Astrocyte (in vitro differentiated cells and primary cell): ENCODE data around the gene FAHD1. TPM values are rescaled to one million over a fixed set of nuclear protein-coding genes. Genes with fewer than 3 reads are reported as not detected.

Source experiments
- DNase-seq: peaks from one replicate; pipeline ENCODE4 v3.0.0-alpha.2; 2010; ENCODE audit warnings: low read depth
- FAIRE-seq: peaks from 2 replicates; lab custom pipeline; 2011; peaks lifted over from hg19 to GRCh38; lab: Jason Lieb, UNC
- H2AFZ ChIP-seq: 2 replicates; pipeline ENCODE4 v1.6.0; 2012; ENCODE audit warnings: low read depth, low read length, inconsistent platforms
- H3K27ac ChIP-seq: 2 replicates; pipeline ENCODE4 v1.5.1; 2011; ENCODE audit warnings: low read depth, low read length, inconsistent platforms
- H3K27me3 ChIP-seq: 2 replicates; pipeline ENCODE4 v1.6.0; 2011; ENCODE audit warnings: low read length, inconsistent platforms; ENCODE audit not compliant: insufficient read depth
- H3K36me3 ChIP-seq: 2 replicates; pipeline ENCODE4 v1.5.1; 2011; ENCODE audit warnings: low read length, inconsistent platforms; ENCODE audit not compliant: insufficient read depth
- H3K4me1 ChIP-seq: 2 replicates; pipeline ENCODE4 v1.5.1; 2011; ENCODE audit warnings: low read length, inconsistent platforms; ENCODE audit not compliant: insufficient read depth
- H3K4me2 ChIP-seq: 2 replicates; pipeline ENCODE4 v1.6.0; 2012; ENCODE audit warnings: low read length, inconsistent platforms
- H3K4me3 ChIP-seq: 2 replicates; pipeline ENCODE4 v1.5.1; 2011; ENCODE audit warnings: low read depth, mild to moderate bottlenecking, low read length, inconsistent platforms; ENCODE audit not compliant: insufficient read depth
- H3K79me2 ChIP-seq: 2 replicates; pipeline ENCODE4 v1.6.0; 2012; ENCODE audit warnings: mild to moderate bottlenecking, low read length, inconsistent platforms; ENCODE audit not compliant: insufficient read depth
- H3K9ac ChIP-seq: 2 replicates; pipeline ENCODE4 v1.6.0; 2012; ENCODE audit warnings: mild to moderate bottlenecking, low read length, inconsistent platforms
- H3K9me3 ChIP-seq: 2 replicates; pipeline ENCODE4 v1.5.1; 2012; ENCODE audit warnings: low read depth, mild to moderate bottlenecking, low read length, inconsistent platforms; ENCODE audit not compliant: insufficient read depth
- H4K20me1 ChIP-seq: 2 replicates; pipeline ENCODE4 v1.6.0; 2012; ENCODE audit warnings: low read length, inconsistent platforms; ENCODE audit not compliant: insufficient read depth
- H3K27ac Mint-ChIP-seq: one replicate; pipeline ENCODE4 v1.8.0; 2021; ENCODE audit warnings: mild to moderate bottlenecking, mixed read lengths; ENCODE audit not compliant: unreplicated experiment
- H3K27me3 Mint-ChIP-seq: one replicate; pipeline ENCODE4 v1.8.0; 2021; ENCODE audit warnings: low read depth, mixed read lengths; ENCODE audit not compliant: unreplicated experiment
- H3K36me3 Mint-ChIP-seq: one replicate; pipeline ENCODE4 v1.8.0; 2021; ENCODE audit warnings: low read depth, mixed read lengths; ENCODE audit not compliant: unreplicated experiment
- H3K4me1 Mint-ChIP-seq: one replicate; pipeline ENCODE4 v1.8.0; 2021; ENCODE audit warnings: low read depth, mixed read lengths; ENCODE audit not compliant: unreplicated experiment
- H3K4me3 Mint-ChIP-seq: one replicate; pipeline ENCODE4 v1.8.0; 2021; ENCODE audit warnings: mild to moderate bottlenecking, moderate library complexity, mixed read lengths; ENCODE audit not compliant: unreplicated experiment
- H3K9me3 Mint-ChIP-seq: one replicate; pipeline ENCODE4 v1.8.0; 2021; ENCODE audit warnings: mild to moderate bottlenecking, mixed read lengths; ENCODE audit not compliant: unreplicated experiment
- EZH2 ChIP-seq: IDR thresholded peaks from 2 replicates; pipeline ENCODE4 v1.6.1; 2012; ENCODE audit warnings: mild to moderate bottlenecking, low read length, inconsistent platforms; ENCODE audit not compliant: insufficient read depth
- total RNA-seq: library from RNA; stranded (reverse); gene quantifications from 2 replicates; pipeline ENCODE4 v1.2.1, GENCODE V29; 2021
- TF ChIP-seq, protein P1 (sequence below): IDR thresholded peaks from 2 replicates; pipeline ENCODE4 v1.5.1; 2011; ENCODE audit warnings: low read depth, mild to moderate bottlenecking, inconsistent platforms, low read length, moderate library complexity; ENCODE audit not compliant: insufficient read depth

FAHD1 gene
- total RNA-seq, 1 donor from 2014 or later, result 25.8 TPM

GRCh38 chr16:1817276-1817589 is 9.8 kb upstream of the FAHD1 start:
- Histone ChIP-seq H3K27ac (no peak overlapping the region), H3K9ac (no peak overlapping the region), H3K4me1 (peaks cover 3% of the 10 kb centered on the region), H3K27me3 (no peaks in the 10 kb centered on the region), H4K20me1 (peaks cover 3% of the 10 kb centered on the region), H3K36me3 (no peaks in the 10 kb centered on the region), H3K4me3 (no peak overlapping the region), H3K9me3 (no peaks in the 10 kb centered on the region), H3K79me2 (no peaks in the 10 kb centered on the region), H3K4me2 (no peak overlapping the region), H2AFZ (no peak overlapping the region)
- H3K27me3 Mint-ChIP-seq, result no peaks in the 10 kb centered on the region
- no peak overlapping the region for H3K27ac Mint-ChIP-seq
- H3K9me3 Mint-ChIP-seq, result no peaks in the 10 kb centered on the region
- H3K36me3 Mint-ChIP-seq, result peaks cover 13% of the 10 kb centered on the region
- H3K4me3 Mint-ChIP-seq, result no peak overlapping the region
- DNase-seq (no peak), FAIRE-seq (no peak)
- H3K4me1 Mint-ChIP-seq, result no peaks in the 10 kb centered on the region
- TF ChIP-seq, protein P1, sequence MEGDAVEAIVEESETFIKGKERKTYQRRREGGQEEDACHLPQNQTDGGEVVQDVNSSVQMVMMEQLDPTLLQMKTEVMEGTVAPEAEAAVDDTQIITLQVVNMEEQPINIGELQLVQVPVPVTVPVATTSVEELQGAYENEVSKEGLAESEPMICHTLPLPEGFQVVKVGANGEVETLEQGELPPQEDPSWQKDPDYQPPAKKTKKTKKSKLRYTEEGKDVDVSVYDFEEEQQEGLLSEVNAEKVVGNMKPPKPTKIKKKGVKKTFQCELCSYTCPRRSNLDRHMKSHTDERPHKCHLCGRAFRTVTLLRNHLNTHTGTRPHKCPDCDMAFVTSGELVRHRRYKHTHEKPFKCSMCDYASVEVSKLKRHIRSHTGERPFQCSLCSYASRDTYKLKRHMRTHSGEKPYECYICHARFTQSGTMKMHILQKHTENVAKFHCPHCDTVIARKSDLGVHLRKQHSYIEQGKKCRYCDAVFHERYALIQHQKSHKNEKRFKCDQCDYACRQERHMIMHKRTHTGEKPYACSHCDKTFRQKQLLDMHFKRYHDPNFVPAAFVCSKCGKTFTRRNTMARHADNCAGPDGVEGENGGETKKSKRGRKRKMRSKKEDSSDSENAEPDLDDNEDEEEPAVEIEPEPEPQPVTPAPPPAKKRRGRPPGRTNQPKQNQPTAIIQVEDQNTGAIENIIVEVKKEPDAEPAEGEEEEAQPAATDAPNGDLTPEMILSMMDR, result no peak
- TF ChIP-seq EZH2, result no peak

DNA sequence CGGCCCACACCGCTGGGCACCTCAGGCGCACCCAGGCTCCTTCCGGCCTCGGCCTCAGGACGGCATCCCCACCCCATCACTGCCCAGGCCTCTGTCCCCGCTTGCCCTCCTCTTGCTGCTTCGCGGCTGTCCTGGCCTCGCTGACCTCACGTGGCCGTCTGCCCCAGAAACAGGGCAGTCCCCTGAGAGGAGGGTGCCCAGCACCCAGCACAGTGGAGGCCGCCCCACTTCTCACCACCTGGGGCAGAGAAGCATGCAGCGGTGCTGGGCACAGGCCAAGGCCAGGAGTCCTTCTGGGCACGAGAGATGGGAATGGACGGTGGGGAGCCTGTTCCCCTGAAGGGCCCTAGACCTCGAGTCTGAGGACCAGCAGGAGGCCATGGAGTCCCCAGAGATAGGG is 9.3 kb upstream of the FAHD1 start:
- Mint-ChIP-seq H3K9me3 (no peaks in the 10 kb centered on the region), H3K27me3 (no peaks in the 10 kb centered on the region), H3K4me3 (no peak overlapping the region), H3K4me1 (no peaks in the 10 kb centered on the region), H3K36me3 (peaks cover 13% of the 10 kb centered on the region), H3K27ac (no peak overlapping the region)
- H3K36me3 ChIP-seq, result no peaks in the 10 kb centered on the region
- no peaks in the 10 kb centered on the region for H3K9me3 ChIP-seq
- H3K9ac ChIP-seq, result no peak overlapping the region
- H3K4me1 ChIP-seq, result no peaks in the 10 kb centered on the region
- H2AFZ ChIP-seq, result no peak overlapping the region
- DNase-seq (no peak), FAIRE-seq (no peak)
- H4K20me1 ChIP-seq, result peaks cover 3% of the 10 kb centered on the region
- TF ChIP-seq EZH2, result no peak
- no peaks in the 10 kb centered on the region for H3K27me3 ChIP-seq
- H3K79me2 ChIP-seq, result no peaks in the 10 kb centered on the region
- no peak overlapping the region for H3K4me2 ChIP-seq
- H3K4me3 ChIP-seq, result no peak overlapping the region
- H3K27ac ChIP-seq, result no peak overlapping the region

GRCh38 chr16:1818204-1818872 is 8.7 kb upstream of the FAHD1 start:
- Histone ChIP-seq H3K27ac (no peak overlapping the region), H3K4me3 (no peak overlapping the region), H4K20me1 (no peaks in the 10 kb centered on the region), H3K9ac (no peak overlapping the region), H3K4me2 (no peak overlapping the region), H3K4me1 (no peaks in the 10 kb centered on the region), H2AFZ (no peak overlapping the region), H3K9me3 (no peaks in the 10 kb centered on the region), H3K27me3 (no peaks in the 10 kb centered on the region), H3K79me2 (no peaks in the 10 kb centered on the region), H3K36me3 (no peaks in the 10 kb centered on the region)
- Mint-ChIP-seq H3K4me1 (no peaks in the 10 kb centered on the region), H3K9me3 (no peaks in the 10 kb centered on the region), H3K27me3 (no peaks in the 10 kb centered on the region), H3K27ac (no peak overlapping the region), H3K36me3 (peaks cover 12% of the 10 kb centered on the region), H3K4me3 (no peak overlapping the region)
- TF ChIP-seq EZH2, result no peak
- TF ChIP-seq, protein P1, result no peak
- DNase-seq, result no peak
- no peak for FAIRE-seq
